A549 (cell line): ENCODE measurements around the gene NOS1. TPM values are rescaled to one million over a fixed set of nuclear protein-coding genes. Genes with fewer than 3 reads are reported as not detected.

Source experiments
- ATAC-seq, 2 experiments: fragments of 200-7000 bp in 1 of 2; fragments of >200 bp in 1 of 2; cut with Nextera tagmentation in 1 of 2; cut with Tn5 transposase in 1 of 2; 3 replicates each; pipeline versions ENCODE4 v1.8.0 to v1.9.1; 2018 to 2020; ENCODE audit warnings: mild to moderate bottlenecking in 1 of 2, moderate library complexity in 1 of 2
- CTCF ChIA-PET: fragments of 300-600 bp; sonication (Branson Sonifier 250); formaldehyde crosslinking; extraction: SDS; loops from one replicate; lab custom pipeline; 2021; ENCODE audit warnings: antibody characterized with exemption, inconsistent platforms; lab: Yijun Ruan, JAX
- POLR2A ChIA-PET: fragments of 350-600 bp; formaldehyde crosslinking; extraction: SDS; loops from one replicate; lab custom pipeline; 2021; ENCODE audit warnings: antibody characterized with exemption, inconsistent platforms; lab: Yijun Ruan, JAX
- DNase-seq, 2 experiments: peaks; one replicate each; pipeline versions ENCODE4 v3.0.0 to v3.0.0-alpha.2; 2011 to 2016; ENCODE audit warnings: low read depth in 1 of 2, low spot score in 1 of 2
- FAIRE-seq: peaks from 2 replicates; lab custom pipeline; 2011; peaks lifted over from hg19 to GRCh38; lab: Jason Lieb, UNC
- H3K27ac ChIP-seq, 2 experiments: fragments of >200 bp; sonication (Bioruptor Twin); formaldehyde crosslinking; 3 replicates each; pipeline ENCODE4 v1.5.1; 2016 to 2017
- H3K4me1 ChIP-seq: fragments of >200 bp; sonication (Bioruptor Twin); formaldehyde crosslinking; 3 replicates; pipeline ENCODE4 v1.6.1; 2016
- H3K4me2 ChIP-seq: fragments of >200 bp; sonication (Bioruptor Twin); formaldehyde crosslinking; 3 replicates; pipeline ENCODE4 v1.6.1; 2016
- H3K4me3 ChIP-seq: fragments of >200 bp; sonication (Bioruptor Twin); formaldehyde crosslinking; 3 replicates; pipeline ENCODE4 v1.5.1; 2016
- H3K9me3 ChIP-seq: fragments of >200 bp; sonication (Bioruptor Twin); formaldehyde crosslinking; 3 replicates; pipeline ENCODE4 v1.6.1; 2016
- BCL3 ChIP-seq: fragments of >200 bp; sonication (Bioruptor Twin); formaldehyde crosslinking; IDR thresholded peaks from 3 replicates; pipeline ENCODE4 v1.6.1; 2016
- BHLHE40 ChIP-seq: IDR thresholded peaks from 2 replicates; pipeline ENCODE4 v1.6.1; 2012; ENCODE audit warnings: low read depth, low read length, inconsistent platforms
- EHF ChIP-seq: fragments of 250-450 bp; sonication (Bioruptor Pico); IDR thresholded peaks from 2 replicates; pipeline ENCODE4 v1.5.0; 2020; ENCODE audit warnings: mild to moderate bottlenecking
- FOSB ChIP-seq: fragments of 250-450 bp; sonication (Bioruptor Pico); IDR thresholded peaks from 2 replicates; pipeline ENCODE4 v1.5.0; 2020; ENCODE audit warnings: mild to moderate bottlenecking, moderate library complexity
- FOXS1 ChIP-seq: fragments of 250-450 bp; sonication (Bioruptor Pico); IDR thresholded peaks from 2 replicates; pipeline ENCODE4 v1.5.0; 2020; ENCODE audit warnings: mild to moderate bottlenecking, moderate library complexity
- HDAC2 ChIP-seq: fragments of 200-600 bp; sonication (generic); IDR thresholded peaks from 2 replicates; pipeline ENCODE4 v1.6.1; 2016
- HEYL ChIP-seq: fragments of 250-450 bp; sonication (Bioruptor Pico); IDR thresholded peaks from 2 replicates; pipeline ENCODE4 v1.8.0; 2021; ENCODE audit warnings: mild to moderate bottlenecking, moderate library complexity
- HOXB13 ChIP-seq: fragments of 250-450 bp; sonication (Bioruptor Pico); IDR thresholded peaks from 2 replicates; pipeline ENCODE4 v1.5.0; 2020; ENCODE audit warnings: low read depth, mild to moderate bottlenecking, moderate library complexity
- KDM1A ChIP-seq: fragments of 200-600 bp; sonication (generic); IDR thresholded peaks from 2 replicates; pipeline ENCODE4 v1.6.1; 2016; ENCODE audit warnings: low read depth, mild to moderate bottlenecking
- MAZ ChIP-seq: fragments of 150-350 bp; IDR thresholded peaks from 2 replicates; pipeline ENCODE4 v1.6.1; 2014; ENCODE audit warnings: antibody characterized with exemption, low read depth, low read length, borderline replicate concordance
- NPAS2 ChIP-seq: fragments of 250-450 bp; sonication (Bioruptor Pico); IDR thresholded peaks from 2 replicates; pipeline ENCODE4 v1.8.0; 2022; ENCODE audit warnings: mild to moderate bottlenecking, moderate library complexity, borderline replicate concordance
- NR3C1 ChIP-seq: fragments of >200 bp; sonication (Bioruptor Twin); formaldehyde crosslinking; IDR thresholded peaks from 3 replicates; pipeline ENCODE4 v1.6.1; 2017
- PHF8 ChIP-seq: fragments of 200-600 bp; sonication (generic); IDR thresholded peaks from 2 replicates; pipeline ENCODE4 v1.6.1; 2016; ENCODE audit warnings: low read depth, mild to moderate bottlenecking, antibody characterized with exemption, moderate library complexity, borderline replicate concordance
- RARB ChIP-seq: fragments of 250-450 bp; sonication (Bioruptor Pico); IDR thresholded peaks from 2 replicates; pipeline ENCODE4 v1.8.0; 2021; ENCODE audit warnings: mild to moderate bottlenecking, moderate library complexity
- SMC3 ChIP-seq: fragments of >200 bp; sonication (Bioruptor Twin); formaldehyde crosslinking; IDR thresholded peaks from 3 replicates; pipeline ENCODE4 v1.6.1; 2018; ENCODE audit warnings: inconsistent platforms
- SREBF2 ChIP-seq: fragments of 450-650 bp; IDR thresholded peaks from 2 replicates; pipeline ENCODE4 v1.6.1; 2014; ENCODE audit warnings: mild to moderate bottlenecking, moderate library complexity
- TFCP2L1 ChIP-seq: fragments of 250-450 bp; sonication (Bioruptor Pico); IDR thresholded peaks from 2 replicates; pipeline ENCODE4 v1.5.0; 2021; ENCODE audit warnings: mild to moderate bottlenecking
- USF2 ChIP-seq: fragments of 450-650 bp; IDR thresholded peaks from 2 replicates; pipeline ENCODE4 v1.6.1; 2014; ENCODE audit warnings: antibody characterized with exemption
- WGBS: methylation state at CpG from one replicate; pipeline ENCODE4 v1.1.6; 2017; ENCODE audit errors: missing lambda C conversion rate; 5-methylcytosine and 5-hydroxymethylcytosine counted together
- polyA plus RNA-seq, 4 experiments: library from polyadenylated mRNA; depleted of rRNA in 3 of 4; stranded (reverse); fragments of >200 nt; fragmentation: RNase III in 1 of 4; extraction: RNeasy Plus Mini Kit Qiagen cat#74134 plus additional on column Dnase treatment in 1 of 4; gene quantifications; 2 replicates in 3 of 4; 3 replicates in 1 of 4; pipeline ENCODE4 v1.2.3, GENCODE V29; 2011 to 2017
- TF ChIP-seq, protein P1 (sequence below): fragments of 200-600 bp; sonication (generic); IDR thresholded peaks from 2 replicates; pipeline ENCODE4 v1.6.1; 2016; ENCODE audit warnings: antibody characterized with exemption, mild to moderate bottlenecking, moderate library complexity
- TF ChIP-seq, protein P2 (sequence below): IDR thresholded peaks from 2 replicates; pipeline ENCODE4 v1.6.1; 2012
- TF ChIP-seq, protein P3 (sequence below): fragments of >200 bp; sonication (Bioruptor Twin); formaldehyde crosslinking; IDR thresholded peaks from 2 replicates; pipeline ENCODE4 v1.6.1; 2016

The NOS1 gene
- polyA plus RNA-seq, 2 of the 4 experiments (the other 2 are of a cell fraction), result 0.10 to 0.39 TPM

- ATAC-seq, result no peak
- Histone ChIP-seq H3K27ac (no peak overlapping the region), H3K4me2 (no peak overlapping the region), H3K4me3 (no peak overlapping the region), H3K9me3 (no peaks in the 10 kb centered on the region), H3K4me1 (no peaks in the 10 kb centered on the region)
- POLR2A ChIA-PET, result no interaction called here
- no peak for FAIRE-seq
- CTCF ChIA-PET, result no interaction called here
- whole genome bisulfite sequencing, result 46% methylated on average over 9 of the region's 9 CpGs
- TF ChIP-seq NR3C1, result no peak
- TF ChIP-seq MAZ, result no peak
- TF ChIP-seq, protein P1, sequence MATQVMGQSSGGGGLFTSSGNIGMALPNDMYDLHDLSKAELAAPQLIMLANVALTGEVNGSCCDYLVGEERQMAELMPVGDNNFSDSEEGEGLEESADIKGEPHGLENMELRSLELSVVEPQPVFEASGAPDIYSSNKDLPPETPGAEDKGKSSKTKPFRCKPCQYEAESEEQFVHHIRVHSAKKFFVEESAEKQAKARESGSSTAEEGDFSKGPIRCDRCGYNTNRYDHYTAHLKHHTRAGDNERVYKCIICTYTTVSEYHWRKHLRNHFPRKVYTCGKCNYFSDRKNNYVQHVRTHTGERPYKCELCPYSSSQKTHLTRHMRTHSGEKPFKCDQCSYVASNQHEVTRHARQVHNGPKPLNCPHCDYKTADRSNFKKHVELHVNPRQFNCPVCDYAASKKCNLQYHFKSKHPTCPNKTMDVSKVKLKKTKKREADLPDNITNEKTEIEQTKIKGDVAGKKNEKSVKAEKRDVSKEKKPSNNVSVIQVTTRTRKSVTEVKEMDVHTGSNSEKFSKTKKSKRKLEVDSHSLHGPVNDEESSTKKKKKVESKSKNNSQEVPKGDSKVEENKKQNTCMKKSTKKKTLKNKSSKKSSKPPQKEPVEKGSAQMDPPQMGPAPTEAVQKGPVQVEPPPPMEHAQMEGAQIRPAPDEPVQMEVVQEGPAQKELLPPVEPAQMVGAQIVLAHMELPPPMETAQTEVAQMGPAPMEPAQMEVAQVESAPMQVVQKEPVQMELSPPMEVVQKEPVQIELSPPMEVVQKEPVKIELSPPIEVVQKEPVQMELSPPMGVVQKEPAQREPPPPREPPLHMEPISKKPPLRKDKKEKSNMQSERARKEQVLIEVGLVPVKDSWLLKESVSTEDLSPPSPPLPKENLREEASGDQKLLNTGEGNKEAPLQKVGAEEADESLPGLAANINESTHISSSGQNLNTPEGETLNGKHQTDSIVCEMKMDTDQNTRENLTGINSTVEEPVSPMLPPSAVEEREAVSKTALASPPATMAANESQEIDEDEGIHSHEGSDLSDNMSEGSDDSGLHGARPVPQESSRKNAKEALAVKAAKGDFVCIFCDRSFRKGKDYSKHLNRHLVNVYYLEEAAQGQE, result no peak
- no peak for TF ChIP-seq BHLHE40
- no peak for DNase-seq
Measured at GRCh38 chr12:117318591-117318990, 42.8 kb downstream of the NOS1 start.

DNA sequence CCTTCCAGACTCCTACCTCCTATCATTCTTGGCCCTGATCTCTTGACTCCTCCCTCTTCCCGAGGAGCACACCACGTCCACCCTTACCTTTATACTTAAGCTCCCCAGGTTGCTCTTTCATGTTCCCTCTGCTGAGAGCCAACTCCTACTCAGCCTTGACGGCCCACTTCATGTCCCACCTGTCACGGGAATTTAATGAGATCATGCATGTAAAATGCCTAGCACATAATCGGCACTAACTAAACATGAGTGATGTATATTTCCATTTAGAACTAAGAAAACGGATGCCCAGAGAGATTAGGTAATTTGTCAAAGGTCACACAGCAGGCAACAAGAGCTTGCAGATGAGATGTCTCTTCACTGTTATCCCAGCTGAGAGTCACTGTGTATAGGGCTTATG, 45.1 kb downstream of the NOS1 start:
- Histone ChIP-seq H3K4me3 (no peak overlapping the region), H3K4me1 (no peaks in the 10 kb centered on the region), H3K27ac (no peak overlapping the region), H3K9me3 (no peaks in the 10 kb centered on the region), H3K4me2 (no peak overlapping the region)
- 37% methylated on average over 6 of the region's 6 CpGs for WGBS
- POLR2A ChIA-PET, result no interaction called here
- DNase-seq (no peak), ATAC-seq (no peak), FAIRE-seq (no peak)
- TF ChIP-seq MAZ (no peak), NPAS2 (CRISPR knock-in tag) (no peak), EHF (CRISPR knock-in tag) (no peak), SREBF2 (no peak), FOXS1 (no peak), NR3C1 (no peak), KDM1A (no peak), HOXB13 (no peak), FOSB (CRISPR knock-in tag) (no peak), BCL3 (no peak), HEYL (no peak), PHF8 (no peak)
- TF ChIP-seq, protein P2, sequence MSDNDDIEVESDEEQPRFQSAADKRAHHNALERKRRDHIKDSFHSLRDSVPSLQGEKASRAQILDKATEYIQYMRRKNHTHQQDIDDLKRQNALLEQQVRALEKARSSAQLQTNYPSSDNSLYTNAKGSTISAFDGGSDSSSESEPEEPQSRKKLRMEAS, result no peak
- TF ChIP-seq, protein P3, sequence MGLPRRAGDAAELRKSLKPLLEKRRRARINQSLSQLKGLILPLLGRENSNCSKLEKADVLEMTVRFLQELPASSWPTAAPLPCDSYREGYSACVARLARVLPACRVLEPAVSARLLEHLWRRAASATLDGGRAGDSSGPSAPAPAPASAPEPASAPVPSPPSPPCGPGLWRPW, result no peak
- CTCF ChIA-PET, result interaction anchor here (1.7 to 2.9 kb wide), 2 partner anchors 14 to 103 kb away, joined by 4 to 10 read pairs; no protein-coding TSS in a partner anchor

DNA sequence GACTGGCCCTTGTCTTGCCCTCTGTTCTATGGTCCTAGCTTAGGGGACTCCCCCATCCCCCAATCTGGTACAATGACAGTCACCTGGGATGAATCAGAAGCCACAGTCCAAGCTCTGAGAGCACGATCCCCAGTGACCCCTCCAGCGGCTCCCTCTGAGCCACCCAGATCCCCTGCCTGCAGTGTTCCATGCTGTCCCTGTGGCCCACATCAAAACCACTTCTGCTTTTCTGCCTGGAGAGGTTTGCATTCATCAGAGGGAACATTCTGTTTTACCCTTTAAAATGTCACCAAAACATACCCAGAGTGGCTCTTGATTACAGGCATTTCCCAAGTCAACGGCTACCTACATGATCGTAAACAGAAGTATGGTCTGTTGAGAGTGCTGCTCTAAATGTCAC, 47.5 kb downstream of the NOS1 start:
- CTCF ChIA-PET, result interaction anchor here (0.7 to 1.2 kb wide), 2 partner anchors 53 to 123 kb away, joined by 3 read pairs; no protein-coding TSS in a partner anchor

More for the DNA sequence above, 47.5 kb downstream of the NOS1 start:
- DNase-seq (no peak), FAIRE-seq (no peak), ATAC-seq (no peak)
- POLR2A ChIA-PET, result no interaction called here
- WGBS, result 35% methylated on average over 4 of the region's 4 CpGs
- H3K9me3 ChIP-seq, result no peaks in the 10 kb centered on the region
- H3K4me2 ChIP-seq, result no peak overlapping the region
- H3K27ac ChIP-seq, result no peak overlapping the region
- H3K4me3 ChIP-seq, result no peak overlapping the region
- TF ChIP-seq HDAC2 (no peak), RARB (CRISPR knock-in tag) (no peak), USF2 (no peak), HEYL (no peak), SMC3 (no peak), TFCP2L1 (CRISPR knock-in tag) (no peak)
- H3K4me1 ChIP-seq, result no peaks in the 10 kb centered on the region
